HepG2 (cell line): Measurements from ENCODE around the gene COLEC12. TPM values are rescaled to one million over a fixed set of nuclear protein-coding genes. Genes with fewer than 3 reads are reported as not detected.
A peak's percentile ranks its signal among the peaks of the same experiment; 100 is the strongest.

Source experiments
- AHR ChIP-seq: IDR thresholded peaks from 2 replicates; pipeline ENCODE4 v1.6.1; 2018; ENCODE audit warnings: missing genetic modification reagents, missing compliant biosample characterization
- ATF7 ChIP-seq, 2 experiments: fragments of 450-650 bp in 1 of 2; sonication (generic) in 1 of 2; formaldehyde crosslinking in 1 of 2; IDR thresholded peaks; 2 replicates each; pipeline versions ENCODE4 v1.4.0 to v1.6.1; 2016 to 2020; ENCODE audit warnings: antibody characterized with exemption in 1 of 2, mild to moderate bottlenecking in 1 of 2, missing genetic modification reagents in 1 of 2
- CBX1 ChIP-seq: IDR thresholded peaks from one replicate; pipeline ENCODE4 v1.6.1; 2016; ENCODE audit warnings: antibody characterized with exemption, low read depth
- CREB1 ChIP-seq, 2 experiments: fragments of 450-650 bp in 1 of 2; IDR thresholded peaks; 2 replicates each; pipeline ENCODE4 v1.6.1; 2016 to 2017; ENCODE audit warnings: control low read depth in 1 of 2, mild to moderate bottlenecking in 1 of 2, missing compliant biosample characterization in 1 of 2, missing genetic modification characterization in 1 of 2
- DNMT3B ChIP-seq: conservative IDR thresholded peaks from 2 replicates; pipeline ENCODE4 v1.6.1; 2016; ENCODE audit warnings: missing biosample characterization, control low read depth
- FOSL2 ChIP-seq: sonication (generic); formaldehyde crosslinking; IDR thresholded peaks from 2 replicates; pipeline ENCODE4 v1.4.0; 2020; ENCODE audit warnings: missing genetic modification reagents
- GATAD1 ChIP-seq: IDR thresholded peaks from 2 replicates; pipeline ENCODE4 v1.6.1; 2016; ENCODE audit warnings: missing genetic modification reagents, missing compliant biosample characterization
- HES4 ChIP-seq: sonication (generic); formaldehyde crosslinking; IDR thresholded peaks from 2 replicates; pipeline ENCODE4 v1.9.0; 2021; ENCODE audit warnings: mild to moderate bottlenecking, missing genetic modification reagents, borderline replicate concordance
- HNRNPL ChIP-seq: fragments of 200-400 bp; formaldehyde crosslinking; IDR thresholded peaks from 2 replicates; pipeline ENCODE4 v1.6.1; 2017; ENCODE audit warnings: mild to moderate bottlenecking, low read depth, low read length
- HNRNPUL1 ChIP-seq: fragments of 200-400 bp; formaldehyde crosslinking; IDR thresholded peaks from 2 replicates; pipeline ENCODE4 v1.6.1; 2017; ENCODE audit warnings: low read depth, mild to moderate bottlenecking, low read length, moderate library complexity
- KDM5A ChIP-seq: fragments of 200-600 bp; sonication (generic); IDR thresholded peaks from 2 replicates; pipeline ENCODE4 v1.7.0; 2018; ENCODE audit warnings: antibody characterized with exemption, mild to moderate bottlenecking, low read length, borderline replicate concordance
- KMT2B ChIP-seq: IDR thresholded peaks from 2 replicates; pipeline ENCODE4 v1.6.1; 2016; ENCODE audit warnings: missing genetic modification reagents, missing compliant biosample characterization
- MAFG ChIP-seq: sonication (generic); formaldehyde crosslinking; IDR thresholded peaks from 2 replicates; pipeline ENCODE4 v1.5.1; 2020; ENCODE audit warnings: mild to moderate bottlenecking, missing genetic modification reagents
- NBN ChIP-seq: fragments of 450-650 bp; conservative IDR thresholded peaks from 2 replicates; pipeline ENCODE4 v1.6.1; 2017
- POGK ChIP-seq: sonication (generic); formaldehyde crosslinking; conservative IDR thresholded peaks from 2 replicates; pipeline ENCODE4 v1.8.0; 2022; ENCODE audit warnings: mild to moderate bottlenecking, moderate library complexity, missing genetic modification reagents
- RARG ChIP-seq: sonication (generic); formaldehyde crosslinking; IDR thresholded peaks from 2 replicates; pipeline ENCODE4 v1.4.0; 2020; ENCODE audit warnings: low read depth, mild to moderate bottlenecking, missing genetic modification reagents
- TAF1 ChIP-seq: sonication (generic); formaldehyde crosslinking; IDR thresholded peaks from 2 replicates; pipeline ENCODE4 v1.4.0; 2020; ENCODE audit warnings: missing genetic modification reagents
- U2AF1 ChIP-seq: fragments of 200-400 bp; formaldehyde crosslinking; optimal IDR thresholded peaks from 2 replicates; pipeline ENCODE3; 2017; ENCODE audit warnings: mild to moderate bottlenecking, low read depth, low read length
- ZNF510 ChIP-seq: sonication (generic); formaldehyde crosslinking; IDR thresholded peaks from 2 replicates; pipeline ENCODE4 v1.4.0; 2020; ENCODE audit warnings: low read depth, mild to moderate bottlenecking, missing genetic modification reagents
- ZNF644 ChIP-seq: IDR thresholded peaks from 2 replicates; pipeline ENCODE4 v1.6.1; 2016; ENCODE audit warnings: low read depth
- polyA plus RNA-seq, 8 experiments: library from polyadenylated mRNA; depleted of rRNA in 3 of 8; stranded (reverse) in 7 of 8; unstranded in 1 of 8; fragments of >200 nt; fragmentation: Illumina TruSeq in 4 of 8; extraction: Trizol in 4 of 8; gene quantifications; 2 replicates each; pipeline versions ENCODE4 v1.2.1 to v1.2.3, GENCODE V29; 2011 to 2016; ENCODE audit warnings: low read depth in 4 of 8, missing spikeins in 1 of 8, mixed read lengths in 1 of 8; ENCODE audit not compliant: insufficient read depth in 1 of 8
- total RNA-seq, 5 experiments: library from RNA; depleted of rRNA; stranded (reverse); fragments of >200 nt; fragmentation: Illumina TruSeq; extraction: Trizol; gene quantifications; 2 replicates each; pipeline ENCODE4 v1.2.3, GENCODE V29; 2016; ENCODE audit warnings: low read depth in 1 of 5
- TF ChIP-seq, protein P1 (sequence below): IDR thresholded peaks from 2 replicates; pipeline ENCODE4 v1.4.0; 2020; ENCODE audit warnings: mild to moderate bottlenecking, missing genetic modification reagents
- TF ChIP-seq, protein P2 (sequence below): sonication (generic); formaldehyde crosslinking; IDR thresholded peaks from 2 replicates; pipeline ENCODE4 v1.5.0; 2020; ENCODE audit warnings: missing genetic modification reagents
- TF ChIP-seq, protein P3 (sequence below): sonication (generic); formaldehyde crosslinking; IDR thresholded peaks from 2 replicates; pipeline ENCODE4 v1.8.0; 2022; ENCODE audit warnings: mild to moderate bottlenecking, missing genetic modification reagents, moderate library complexity

Gene COLEC12
- total and polyA plus RNA-seq, 2 of the 13 experiments (the other 11 are each of a cell fraction or from before 2014, with no cell fraction given) = 0.02 to 0.11 TPM

- TF ChIP-seq U2AF1 (no peak), TAF1 (CRISPR knock-in tag) (no peak), HES4 (CRISPR knock-in tag) (no peak), MAFG (no peak), HNRNPL (no peak), AHR (CRISPR knock-in tag) (no peak), FOSL2 (CRISPR knock-in tag) (no peak), ATF7 (IDR thresholded peaks at IDR 0.05) (no peak), ATF7 (CRISPR knock-in tag; IDR thresholded peaks at IDR 0.05) (no peak), POGK (CRISPR knock-in tag) (no peak), HNRNPUL1 (no peak), NBN (no peak), DNMT3B (CRISPR knock-in tag) (no peak), KMT2B (CRISPR knock-in tag) (no peak), ZNF644 (CRISPR knock-in tag) (no peak), CBX1 (no peak), CREB1 (IDR thresholded peaks at IDR 0.05) (no peak), CREB1 (CRISPR knock-in tag; IDR thresholded peaks at IDR 0.05) (peak; percentile 74), GATAD1 (CRISPR knock-in tag) (no peak), RARG (no peak), KDM5A (no peak), ZNF510 (CRISPR knock-in tag) (0 out of 2 replicates have a peak, but pooled peaks have one; percentile 31)
- TF ChIP-seq, protein P1, sequence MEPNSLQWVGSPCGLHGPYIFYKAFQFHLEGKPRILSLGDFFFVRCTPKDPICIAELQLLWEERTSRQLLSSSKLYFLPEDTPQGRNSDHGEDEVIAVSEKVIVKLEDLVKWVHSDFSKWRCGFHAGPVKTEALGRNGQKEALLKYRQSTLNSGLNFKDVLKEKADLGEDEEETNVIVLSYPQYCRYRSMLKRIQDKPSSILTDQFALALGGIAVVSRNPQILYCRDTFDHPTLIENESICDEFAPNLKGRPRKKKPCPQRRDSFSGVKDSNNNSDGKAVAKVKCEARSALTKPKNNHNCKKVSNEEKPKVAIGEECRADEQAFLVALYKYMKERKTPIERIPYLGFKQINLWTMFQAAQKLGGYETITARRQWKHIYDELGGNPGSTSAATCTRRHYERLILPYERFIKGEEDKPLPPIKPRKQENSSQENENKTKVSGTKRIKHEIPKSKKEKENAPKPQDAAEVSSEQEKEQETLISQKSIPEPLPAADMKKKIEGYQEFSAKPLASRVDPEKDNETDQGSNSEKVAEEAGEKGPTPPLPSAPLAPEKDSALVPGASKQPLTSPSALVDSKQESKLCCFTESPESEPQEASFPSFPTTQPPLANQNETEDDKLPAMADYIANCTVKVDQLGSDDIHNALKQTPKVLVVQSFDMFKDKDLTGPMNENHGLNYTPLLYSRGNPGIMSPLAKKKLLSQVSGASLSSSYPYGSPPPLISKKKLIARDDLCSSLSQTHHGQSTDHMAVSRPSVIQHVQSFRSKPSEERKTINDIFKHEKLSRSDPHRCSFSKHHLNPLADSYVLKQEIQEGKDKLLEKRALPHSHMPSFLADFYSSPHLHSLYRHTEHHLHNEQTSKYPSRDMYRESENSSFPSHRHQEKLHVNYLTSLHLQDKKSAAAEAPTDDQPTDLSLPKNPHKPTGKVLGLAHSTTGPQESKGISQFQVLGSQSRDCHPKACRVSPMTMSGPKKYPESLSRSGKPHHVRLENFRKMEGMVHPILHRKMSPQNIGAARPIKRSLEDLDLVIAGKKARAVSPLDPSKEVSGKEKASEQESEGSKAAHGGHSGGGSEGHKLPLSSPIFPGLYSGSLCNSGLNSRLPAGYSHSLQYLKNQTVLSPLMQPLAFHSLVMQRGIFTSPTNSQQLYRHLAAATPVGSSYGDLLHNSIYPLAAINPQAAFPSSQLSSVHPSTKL (CRISPR knock-in tag) = peak; percentile 82
- TF ChIP-seq, protein P2, sequence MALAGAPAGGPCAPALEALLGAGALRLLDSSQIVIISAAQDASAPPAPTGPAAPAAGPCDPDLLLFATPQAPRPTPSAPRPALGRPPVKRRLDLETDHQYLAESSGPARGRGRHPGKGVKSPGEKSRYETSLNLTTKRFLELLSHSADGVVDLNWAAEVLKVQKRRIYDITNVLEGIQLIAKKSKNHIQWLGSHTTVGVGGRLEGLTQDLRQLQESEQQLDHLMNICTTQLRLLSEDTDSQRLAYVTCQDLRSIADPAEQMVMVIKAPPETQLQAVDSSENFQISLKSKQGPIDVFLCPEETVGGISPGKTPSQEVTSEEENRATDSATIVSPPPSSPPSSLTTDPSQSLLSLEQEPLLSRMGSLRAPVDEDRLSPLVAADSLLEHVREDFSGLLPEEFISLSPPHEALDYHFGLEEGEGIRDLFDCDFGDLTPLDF (CRISPR knock-in tag) = no peak
- TF ChIP-seq, protein P3, sequence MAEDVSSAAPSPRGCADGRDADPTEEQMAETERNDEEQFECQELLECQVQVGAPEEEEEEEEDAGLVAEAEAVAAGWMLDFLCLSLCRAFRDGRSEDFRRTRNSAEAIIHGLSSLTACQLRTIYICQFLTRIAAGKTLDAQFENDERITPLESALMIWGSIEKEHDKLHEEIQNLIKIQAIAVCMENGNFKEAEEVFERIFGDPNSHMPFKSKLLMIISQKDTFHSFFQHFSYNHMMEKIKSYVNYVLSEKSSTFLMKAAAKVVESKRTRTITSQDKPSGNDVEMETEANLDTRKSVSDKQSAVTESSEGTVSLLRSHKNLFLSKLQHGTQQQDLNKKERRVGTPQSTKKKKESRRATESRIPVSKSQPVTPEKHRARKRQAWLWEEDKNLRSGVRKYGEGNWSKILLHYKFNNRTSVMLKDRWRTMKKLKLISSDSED (CRISPR knock-in tag) = no peak
Observed at GRCh38 chr18:269480-270095, 230.9 kb downstream of the COLEC12 start (continued).
